GM19395 (cell line): ENCODE results near the gene FTO.

Experiments
- ATAC-seq: cut with Tn5 transposase; IDR thresholded peaks from one replicate; pipeline ENCODE4 v1.9.1; 2021; ENCODE audit warnings: mild to moderate bottlenecking, moderate library complexity; ENCODE audit not compliant: unreplicated experiment

FTO gene

DNA sequence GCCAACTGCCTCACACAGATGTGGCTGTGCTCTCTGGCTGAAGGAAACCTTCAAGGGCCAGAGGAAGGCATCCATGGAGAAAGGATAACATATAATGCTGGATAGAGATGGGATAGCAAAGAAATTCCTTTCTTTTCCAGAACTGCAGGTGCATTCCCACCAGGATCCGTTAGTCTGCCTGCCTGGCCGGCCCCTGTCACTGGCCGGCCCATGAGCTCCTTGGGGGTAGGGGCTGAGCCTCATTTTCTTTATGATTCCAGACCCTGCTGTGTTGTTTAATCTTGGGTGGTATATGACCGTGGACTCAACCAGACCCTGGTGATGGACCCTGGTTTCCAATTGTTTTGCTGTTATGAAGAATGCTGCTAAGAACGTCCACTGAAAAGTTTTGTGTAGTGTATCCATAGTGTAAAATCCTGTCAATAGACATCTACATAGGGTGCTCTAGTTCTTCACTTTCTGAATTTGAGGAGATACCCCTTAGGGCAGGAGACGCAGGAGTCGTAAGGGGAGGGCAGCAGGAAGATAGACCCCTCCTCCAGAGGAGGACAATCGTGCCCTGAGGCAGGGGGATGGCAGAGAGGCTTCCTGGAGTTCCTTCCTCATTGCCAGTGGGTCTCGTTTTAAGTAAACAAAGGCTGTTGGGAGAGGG lies 489.2 kb downstream of the FTO start:
- ATAC-seq = no peak

DNA sequence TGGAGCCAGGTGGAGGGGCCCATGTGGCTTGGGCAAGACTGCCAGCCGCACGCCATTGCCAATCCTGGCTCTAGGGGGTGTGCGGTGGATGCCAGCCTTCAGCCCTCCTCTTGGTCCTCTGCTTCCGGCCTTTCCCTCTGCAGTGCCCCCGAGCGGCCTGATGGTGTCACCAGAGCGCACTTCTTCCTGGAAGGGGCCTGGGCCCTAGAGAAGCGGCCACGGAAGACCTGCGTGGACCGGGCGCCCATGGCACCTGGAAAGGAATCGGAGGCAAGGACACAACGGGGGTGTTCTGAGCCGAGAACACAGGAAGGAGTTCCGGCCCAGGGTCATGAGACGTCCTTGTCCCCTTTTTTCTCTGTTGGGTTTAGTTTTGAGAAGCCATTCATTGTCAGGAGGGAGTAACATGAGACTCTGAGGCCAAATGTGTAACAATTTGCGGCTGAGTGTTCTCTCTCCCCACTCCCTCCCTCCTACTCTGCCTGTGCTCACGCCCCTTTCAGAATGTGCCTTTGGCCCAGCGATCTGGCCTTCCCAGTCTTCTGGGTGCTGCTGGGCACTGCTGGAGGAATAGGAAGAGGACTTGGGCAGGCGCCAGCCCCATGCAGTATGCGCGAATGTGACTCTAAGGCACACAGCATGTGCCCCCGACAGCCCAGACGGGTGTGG lies 489.8 kb downstream of the FTO start:
- peak; percentile 90 for ATAC-seq

GRCh38 chr16:54194334-54194743 lies 490.4 kb downstream of the FTO start:
- ATAC-seq = no peak

- no peak for ATAC-seq
Observed at GRCh38 chr16:54197758-54198157, 493.8 kb downstream of the FTO start.

DNA sequence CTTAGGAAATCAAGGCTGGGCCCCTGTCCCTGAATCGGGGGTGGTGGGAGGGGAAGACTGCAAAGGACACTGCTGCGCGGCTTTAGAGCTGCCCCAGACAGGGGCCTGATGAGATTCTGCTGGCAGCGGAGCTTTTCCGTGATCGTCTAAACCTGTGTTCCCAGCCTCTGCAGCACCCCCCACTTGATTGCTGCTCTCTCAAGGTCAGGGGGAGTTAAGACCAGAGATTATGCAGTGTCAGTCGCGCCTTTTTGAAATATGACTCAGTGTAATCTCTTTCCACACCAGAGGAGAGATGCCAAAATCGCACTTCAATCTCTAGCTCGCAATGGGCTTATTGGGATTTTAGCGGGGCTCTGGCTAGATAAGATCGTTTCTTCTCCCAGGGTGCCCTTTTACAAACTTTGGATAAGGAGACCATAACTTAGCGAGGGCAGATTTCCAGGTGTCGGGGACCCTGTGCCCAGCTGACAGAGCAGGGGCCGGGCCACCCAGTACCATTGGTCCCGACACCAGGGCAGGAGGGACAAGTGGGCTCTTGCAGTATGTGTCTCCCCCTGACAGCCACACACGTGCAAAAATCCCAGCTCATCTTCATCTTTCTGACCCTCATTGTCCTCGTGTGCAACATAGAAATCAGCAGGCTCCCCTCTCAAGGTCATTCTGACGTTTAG lies 495.7 kb downstream of the FTO start:
- no peak for ATAC-seq

GRCh38 chr16:54200161-54200534 lies 496.2 kb downstream of the FTO start:
- no peak for ATAC-seq

DNA sequence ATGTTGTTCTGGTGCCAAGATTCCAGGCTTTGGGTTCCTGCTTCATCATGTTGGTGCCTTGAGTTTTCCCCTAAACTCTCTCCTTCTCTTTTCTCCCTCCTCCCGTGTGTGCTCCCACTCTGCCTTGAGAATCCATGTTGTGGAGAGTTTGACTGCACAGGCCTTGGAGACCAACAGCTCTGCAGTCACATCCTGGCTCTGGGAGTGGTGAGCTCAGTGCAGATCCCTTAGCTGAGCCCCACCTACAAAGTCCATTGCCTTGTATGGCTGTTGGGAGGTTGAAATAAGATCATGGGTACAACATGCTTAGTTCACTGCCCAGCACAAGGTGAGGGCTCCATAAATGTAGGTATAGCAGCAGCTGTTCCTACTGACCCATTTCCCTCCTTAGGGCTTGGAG lies 496.8 kb downstream of the FTO start:
- no peak for ATAC-seq

DNA sequence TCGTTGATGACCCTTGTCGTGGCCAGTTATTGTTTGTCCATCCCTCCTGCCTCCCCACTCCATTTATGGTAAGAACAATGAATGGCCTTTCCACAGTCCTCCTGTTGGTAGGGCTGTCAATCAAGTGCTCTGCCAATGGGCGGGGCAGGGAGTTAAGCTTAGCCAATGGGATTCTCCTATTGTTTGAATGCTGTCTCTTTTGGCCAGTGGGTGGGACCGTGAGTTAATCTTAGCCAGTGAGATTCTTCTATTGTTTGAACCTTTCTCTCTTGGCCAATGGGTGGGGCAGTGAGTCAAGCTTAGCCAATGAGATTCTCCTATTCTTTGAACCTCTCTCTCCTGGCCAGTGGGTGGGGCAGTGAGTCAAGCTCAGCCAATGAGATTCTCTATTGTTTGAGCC lies 497.2 kb downstream of the FTO start:
- ATAC-seq = no peak
